Lower lobe of right lung (tissue), 2 donors: ENCODE measurements around the gene TMEM250. TPM values are rescaled to one million over a fixed set of nuclear protein-coding genes. Genes with fewer than 3 reads are reported as not detected.

Source experiments
- ATAC-seq, 2 donors: fragments of 200-7000 bp; cut with Tn5 transposase; one replicate each; pipeline ENCODE4 v1.9.1; 2020 to 2022; ENCODE audit warnings: mild to moderate bottlenecking in 2 of 2, moderate library complexity in 2 of 2
- DNase-seq: peaks from one replicate; pipeline ENCODE4 v3.0.0-alpha.2; 2020
- H3K27ac ChIP-seq: fragments of 200-600 bp; one replicate; pipeline ENCODE4 v1.8.0; 2022
- H3K27me3 ChIP-seq: fragments of 200-600 bp; one replicate; pipeline ENCODE4 v1.8.0; 2022; ENCODE audit warnings: low read depth
- H3K36me3 ChIP-seq: fragments of 200-600 bp; one replicate; pipeline ENCODE4 v1.8.0; 2022; ENCODE audit warnings: mild to moderate bottlenecking
- H3K4me1 ChIP-seq: fragments of 200-600 bp; one replicate; pipeline ENCODE4 v1.8.0; 2022
- H3K4me3 ChIP-seq: fragments of 200-600 bp; one replicate; pipeline ENCODE4 v1.8.0; 2022; ENCODE audit warnings: mild to moderate bottlenecking
- H3K9me3 ChIP-seq: fragments of 200-600 bp; one replicate; pipeline ENCODE4 v1.8.0; 2022
- CTCF ChIP-seq: fragments of 200-600 bp; IDR thresholded peaks from one replicate; pipeline ENCODE4 v1.8.0; 2022; ENCODE audit warnings: antibody characterized with exemption, mild to moderate bottlenecking
- intact Hi-C: fragments of 100-400 bp; cut with DNase I; formaldehyde crosslinking; loops from one replicate; pipeline ENCODE4 v1.11.0; 2022
- total RNA-seq: library from RNA; stranded (reverse); fragmentation: NEBNext Ultra II Directional; extraction: Animal tissue kit (Norgen Biotek cat#: 25700); gene quantifications from one replicate; pipeline ENCODE4 v1.2.1, GENCODE V29; 2021
- donor health status: DM: no; HTN: yes; CAD: no; lungs with severe emphysema.

The TMEM250 gene
- total RNA-seq, 1 donor from 2014 or later, result 31.2 TPM

- Histone ChIP-seq H3K36me3 (peaks cover 3% of the 10 kb centered on the region), H3K27ac (peak within 1 kb of the TSS; percentile 92), H3K9me3 (no peaks in the 10 kb centered on the region), H3K4me3 (peak within 1 kb of the TSS; percentile 90), H3K27me3 (peaks cover 4% of the 10 kb centered on the region), H3K4me1 (peaks cover 56% of the 10 kb centered on the region)
- ATAC-seq, result peak; percentile 59 to 64
- intact Hi-C loops, result no loop called here
- DNase-seq, result peak; percentile 81
- TF ChIP-seq CTCF, result no peak
Observed at GRCh38 chr9:136095070-136096058, 23.3 kb downstream of the TMEM250 start, which contains the start of gene NACC2. Gene NACC2, minus strand, starts transcription at chr9:136095289. Its CDS starts 44,768 bp downstream, at chr9:136050521.

GRCh38 chr9:136093995-136094881 is 24.4 kb downstream of the TMEM250 start:
- Histone ChIP-seq H3K9me3 (no peaks in the 10 kb centered on the region), H3K4me1 (peaks cover 67% of the 10 kb centered on the region), H3K27me3 (no peaks in the 10 kb centered on the region), H3K27ac (peak overlapping the region; percentile 92), H3K36me3 (peaks cover 3% of the 10 kb centered on the region), H3K4me3 (peak overlapping the region; percentile 90)
- intact Hi-C loops, result no loop called here
- DNase-seq, result peak; percentile 86
- TF ChIP-seq CTCF, result no peak
- peak; percentile 81 to 84 for ATAC-seq

- DNase-seq, result no peak
- Histone ChIP-seq H3K9me3 (no peaks in the 10 kb centered on the region), H3K27ac (peak overlapping the region; percentile 92), H3K4me1 (peaks cover 68% of the 10 kb centered on the region), H3K27me3 (no peaks in the 10 kb centered on the region), H3K36me3 (peaks cover 3% of the 10 kb centered on the region), H3K4me3 (peak overlapping the region; percentile 90)
- ATAC-seq, result peak; percentile 12 to 42
- no peak for TF ChIP-seq CTCF
- intact Hi-C loops, result no loop called here
Observed at GRCh38 chr9:136093346-136093986, 25.2 kb downstream of the TMEM250 start.

- Histone ChIP-seq H3K4me3 (peak overlapping the region; percentile 90), H3K36me3 (peaks cover 3% of the 10 kb centered on the region), H3K27ac (peak overlapping the region; percentile 92), H3K9me3 (no peaks in the 10 kb centered on the region), H3K27me3 (no peaks in the 10 kb centered on the region), H3K4me1 (peaks cover 75% of the 10 kb centered on the region)
- no peak for TF ChIP-seq CTCF
- ATAC-seq (no peak), DNase-seq (no peak)
- intact Hi-C loops, result no loop called here
Observed at GRCh38 chr9:136092741-136093140, 25.9 kb downstream of the TMEM250 start.

GRCh38 chr9:136092353-136092650 is 26.4 kb downstream of the TMEM250 start:
- no peak overlapping the region for H3K4me3 ChIP-seq
- no peak for ATAC-seq
- H3K27ac ChIP-seq, result no peak overlapping the region
- no peaks in the 10 kb centered on the region for H3K27me3 ChIP-seq
- intact Hi-C loops, result no loop called here
- no peak for TF ChIP-seq CTCF
- DNase-seq, result no peak
- peaks cover 77% of the 10 kb centered on the region for H3K4me1 ChIP-seq
- H3K9me3 ChIP-seq, result no peaks in the 10 kb centered on the region
- H3K36me3 ChIP-seq, result peaks cover 3% of the 10 kb centered on the region
